Activated T-cell treated with anti-CD3 and anti-CD28 coated beads, Interleukin-2, amount 50 U/mL, for 72 hours (primary cell): Measurements from ENCODE around the gene UBE2C. TPM values are rescaled to one million over a fixed set of nuclear protein-coding genes. Genes with fewer than 3 reads are reported as not detected.

ENCODE experiments used
- ATAC-seq, 2 donors: fragments of 150-1000 bp; cut with Tn5 transposase; replicated peaks in 1 of 2; 2 replicates each; pipeline ENCODE4 v1.10.0; 2021; ENCODE audit warnings: moderate library complexity in 2 of 2, mild to moderate bottlenecking in 1 of 2
- DNase-seq, 2 donors: peaks; one replicate each; pipeline ENCODE4 v3.0.0; 2021 to 2022; ENCODE audit warnings: mixed read lengths in 1 of 2
- H3K27ac Mint-ChIP-seq: one replicate; pipeline ENCODE4 v1.8.0; 2022; ENCODE audit warnings: mild to moderate bottlenecking, moderate library complexity, mixed read lengths
- H3K27me3 Mint-ChIP-seq: one replicate; pipeline ENCODE4 v1.8.0; 2022; ENCODE audit warnings: low read depth, mixed read lengths
- H3K36me3 Mint-ChIP-seq, 2 donors: one replicate each; pipeline ENCODE4 v1.8.0; 2022; ENCODE audit warnings: mixed read lengths in 2 of 2, mild to moderate bottlenecking in 1 of 2; ENCODE audit not compliant: insufficient read depth in 2 of 2
- H3K4me1 Mint-ChIP-seq: one replicate; pipeline ENCODE4 v1.8.0; 2022; ENCODE audit warnings: low read depth, mixed read lengths
- H3K4me3 Mint-ChIP-seq, 2 donors: one replicate each; pipeline ENCODE4 v1.8.0; 2022; ENCODE audit warnings: mild to moderate bottlenecking in 2 of 2, mixed read lengths in 2 of 2, moderate library complexity in 2 of 2
- H3K9me3 Mint-ChIP-seq, 2 donors: one replicate each; pipeline ENCODE4 v1.8.0; 2022; ENCODE audit warnings: mixed read lengths in 2 of 2
- total RNA-seq, 2 donors: library from RNA; stranded (reverse); gene quantifications; one replicate each; pipeline ENCODE4 v1.2.3, GENCODE V29; 2022

Gene UBE2C
- total RNA-seq, 2 donors from 2014 or later, result 171 to 197 TPM

DNA sequence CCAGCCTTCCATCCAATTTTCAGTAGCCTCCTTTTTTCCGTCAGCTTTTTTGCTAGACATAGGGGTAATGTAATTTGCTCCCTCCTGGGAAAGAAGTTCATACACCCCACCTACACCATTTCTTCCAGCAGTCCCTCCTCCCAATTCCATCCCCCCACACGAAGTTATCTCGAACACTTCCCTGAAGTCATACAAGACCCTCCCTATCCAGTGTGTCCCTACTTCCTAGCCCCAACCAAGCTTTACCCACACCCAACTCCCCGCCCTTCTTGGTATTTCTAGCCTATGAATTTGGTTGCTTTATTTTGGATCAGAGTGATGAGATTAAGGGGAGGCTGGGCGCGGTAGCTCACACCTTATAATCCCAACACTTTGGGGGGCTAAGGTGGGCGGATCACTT is 1.0 kb downstream of the UBE2C start:
- DNase-seq (no peak), ATAC-seq (no peak)
- Mint-ChIP-seq H3K9me3 (no peaks in the 10 kb centered on the region), H3K27ac (peak overlapping the region; percentile 93), H3K36me3 (peaks cover 14 to 39% of the 10 kb centered on the region in 2 donors), H3K27me3 (no peaks in the 10 kb centered on the region), H3K4me1 (peaks cover 36% of the 10 kb centered on the region), H3K4me3 (peak overlapping the region; percentile 86 to 96)

DNA sequence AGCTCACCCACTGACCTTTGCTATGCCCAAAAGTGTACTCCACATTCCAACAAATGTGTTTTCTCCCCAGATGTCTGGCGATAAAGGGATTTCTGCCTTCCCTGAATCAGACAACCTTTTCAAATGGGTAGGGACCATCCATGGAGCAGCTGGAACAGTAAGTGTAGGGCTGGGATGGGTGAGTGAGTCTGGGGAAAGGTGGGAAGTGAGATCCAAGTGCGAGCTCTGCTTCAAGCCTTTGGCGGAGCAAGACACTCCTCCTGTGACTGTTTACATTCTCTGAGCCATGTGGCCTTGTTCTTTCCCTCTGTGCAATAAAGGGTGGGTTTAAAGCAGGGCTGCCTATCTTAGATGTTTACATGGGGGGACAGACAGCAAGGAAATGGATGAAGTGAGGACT is 1.9 kb downstream of the UBE2C start:
- H3K27ac Mint-ChIP-seq, result no peak overlapping the region
- peak overlapping the region in 1 of 2 donors; percentile 17 for H3K4me3 Mint-ChIP-seq
- no peaks in the 10 kb centered on the region for H3K27me3 Mint-ChIP-seq
- no peaks in the 10 kb centered on the region for H3K9me3 Mint-ChIP-seq
- H3K4me1 Mint-ChIP-seq, result peaks cover 36% of the 10 kb centered on the region
- peaks cover 14 to 39% of the 10 kb centered on the region in 2 donors for H3K36me3 Mint-ChIP-seq
- no peak for DNase-seq
- ATAC-seq, result no peak

GRCh38 chr20:45816951-45817350 is 4.5 kb downstream of the UBE2C start:
- H3K4me1 Mint-ChIP-seq, result peaks cover 25% of the 10 kb centered on the region
- peaks cover 11 to 24% of the 10 kb centered on the region in 2 donors for H3K36me3 Mint-ChIP-seq
- H3K27ac Mint-ChIP-seq, result peak overlapping the region; percentile 5
- peaks cover 10% of the 10 kb centered on the region for H3K27me3 Mint-ChIP-seq
- DNase-seq (no peak), ATAC-seq (no peak)
- H3K9me3 Mint-ChIP-seq, result no peaks in the 10 kb centered on the region
- H3K4me3 Mint-ChIP-seq, result no peak overlapping the region

DNA sequence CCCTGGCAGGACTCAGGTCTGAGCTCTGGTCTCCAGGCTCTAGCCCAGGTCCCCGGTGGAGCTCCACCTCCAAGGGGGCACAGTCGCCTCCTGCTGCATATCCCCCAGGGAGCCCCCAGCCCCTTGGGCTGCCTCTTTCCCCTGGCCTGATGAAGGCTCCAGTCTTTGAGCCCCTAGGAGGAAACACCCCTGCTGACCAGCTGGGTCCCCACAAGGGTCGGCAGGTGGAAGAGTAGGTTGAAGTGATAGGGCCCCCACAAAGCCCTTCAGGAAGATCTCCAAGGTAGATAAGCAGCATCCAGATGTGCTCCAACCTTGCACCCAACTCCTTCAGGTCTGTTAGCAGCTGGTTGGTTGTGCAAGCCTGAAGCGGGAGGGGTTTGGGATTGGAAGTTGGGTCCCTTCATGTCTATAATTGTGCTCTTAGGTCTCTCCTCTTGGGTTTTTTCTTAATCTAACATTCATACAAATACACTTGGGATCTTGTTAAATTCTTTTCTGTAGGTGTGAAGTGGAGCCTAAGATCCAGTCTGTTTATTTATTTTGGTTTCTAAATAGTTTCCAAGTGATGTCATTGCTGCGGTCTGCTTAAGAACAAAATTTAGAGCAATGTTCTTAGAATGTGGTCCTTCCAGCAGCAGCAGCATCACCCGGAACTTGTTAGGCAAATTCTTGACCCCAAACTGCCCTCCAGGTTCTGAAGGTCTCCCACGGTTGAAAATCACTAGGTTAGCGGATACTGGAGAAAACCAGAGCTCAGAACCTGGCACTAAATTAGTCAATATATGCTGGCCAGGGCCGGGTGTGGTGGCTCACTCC is 5.1 kb downstream of the UBE2C start:
- Mint-ChIP-seq H3K4me3 (no peak overlapping the region), H3K27me3 (peaks cover 16% of the 10 kb centered on the region), H3K27ac (no peak overlapping the region), H3K4me1 (peaks cover 22% of the 10 kb centered on the region), H3K9me3 (no peaks in the 10 kb centered on the region), H3K36me3 (peaks cover 11 to 22% of the 10 kb centered on the region in 2 donors)
- no peak for DNase-seq
- ATAC-seq, result no peak

GRCh38 chr20:45818239-45818638 is 5.8 kb downstream of the UBE2C start:
- Mint-ChIP-seq H3K9me3 (no peaks in the 10 kb centered on the region), H3K4me1 (peaks cover 20% of the 10 kb centered on the region), H3K36me3 (peaks cover 8 to 16% of the 10 kb centered on the region in 2 donors), H3K27ac (no peak overlapping the region), H3K27me3 (peaks cover 22% of the 10 kb centered on the region), H3K4me3 (no peak overlapping the region)
- DNase-seq, result no peak
- ATAC-seq, result no peak

- Mint-ChIP-seq H3K27me3 (peaks cover 35% of the 10 kb centered on the region), H3K9me3 (no peaks in the 10 kb centered on the region), H3K27ac (no peak overlapping the region), H3K4me3 (no peak overlapping the region), H3K36me3 (peaks cover 5 to 10% of the 10 kb centered on the region in 2 donors), H3K4me1 (peaks cover 27% of the 10 kb centered on the region)
- no peak for ATAC-seq
- DNase-seq, result no peak
These were observed 7.0 kb downstream of the UBE2C start for GRCh38 chr20:45819466-45819865.

DNA sequence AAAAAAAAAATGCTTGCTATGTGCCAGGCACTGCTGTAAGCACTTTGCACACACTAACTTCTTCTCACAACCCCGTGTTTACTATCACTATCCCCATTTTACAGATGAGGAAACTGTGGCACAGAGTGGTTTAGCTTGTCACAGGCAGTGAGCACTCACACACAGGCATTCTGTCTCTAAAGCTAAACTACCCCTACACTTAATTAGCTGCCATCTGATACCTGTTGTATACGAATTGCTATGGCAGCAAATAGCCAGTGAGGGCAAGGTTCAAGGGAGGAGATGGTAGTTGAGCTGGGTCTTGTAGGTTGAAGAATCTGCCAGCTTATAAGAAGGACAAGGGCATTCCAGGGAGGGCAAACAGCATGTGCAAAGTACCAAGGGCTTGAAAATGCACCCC is 9.5 kb downstream of the UBE2C start:
- no peak for ATAC-seq
- Mint-ChIP-seq H3K9me3 (no peaks in the 10 kb centered on the region), H3K27ac (no peak overlapping the region), H3K4me1 (peaks cover 18% of the 10 kb centered on the region), H3K36me3 (peaks cover 0 to under 1% of the 10 kb centered on the region in 2 donors), H3K27me3 (peaks cover 41% of the 10 kb centered on the region), H3K4me3 (no peak overlapping the region)
- DNase-seq, result no peak

DNA sequence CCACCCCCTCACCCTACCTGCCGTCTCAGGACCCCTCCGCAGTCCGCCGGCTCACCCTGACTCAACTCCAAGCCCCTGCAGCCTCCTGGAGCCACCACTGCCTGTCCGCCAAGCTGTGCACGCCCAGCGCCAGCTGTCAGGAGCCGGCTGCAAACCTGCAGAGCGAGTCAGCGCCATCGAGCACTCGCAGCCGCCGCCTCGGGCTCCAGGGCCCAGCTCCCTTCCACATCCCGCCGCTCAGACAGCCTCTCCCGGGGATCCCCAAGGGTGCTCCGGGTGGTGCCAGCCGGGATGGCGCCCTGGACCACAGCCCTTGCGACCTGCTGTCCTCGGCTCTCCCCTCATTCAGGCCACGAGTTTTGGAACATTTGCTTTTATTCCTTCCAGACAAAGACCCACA is 10.4 kb downstream of the UBE2C start:
- H3K9me3 Mint-ChIP-seq, result no peaks in the 10 kb centered on the region
- peak overlapping the region; percentile 10 to 45 for H3K4me3 Mint-ChIP-seq
- peaks cover 41% of the 10 kb centered on the region for H3K27me3 Mint-ChIP-seq
- H3K4me1 Mint-ChIP-seq, result peaks cover 18% of the 10 kb centered on the region
- ATAC-seq (peak in 1 of 2 donors; percentile 23), DNase-seq (peak in 1 of 2 donors; percentile 15)
- no peaks in the 10 kb centered on the region for H3K36me3 Mint-ChIP-seq
- H3K27ac Mint-ChIP-seq, result no peak overlapping the region

DNA sequence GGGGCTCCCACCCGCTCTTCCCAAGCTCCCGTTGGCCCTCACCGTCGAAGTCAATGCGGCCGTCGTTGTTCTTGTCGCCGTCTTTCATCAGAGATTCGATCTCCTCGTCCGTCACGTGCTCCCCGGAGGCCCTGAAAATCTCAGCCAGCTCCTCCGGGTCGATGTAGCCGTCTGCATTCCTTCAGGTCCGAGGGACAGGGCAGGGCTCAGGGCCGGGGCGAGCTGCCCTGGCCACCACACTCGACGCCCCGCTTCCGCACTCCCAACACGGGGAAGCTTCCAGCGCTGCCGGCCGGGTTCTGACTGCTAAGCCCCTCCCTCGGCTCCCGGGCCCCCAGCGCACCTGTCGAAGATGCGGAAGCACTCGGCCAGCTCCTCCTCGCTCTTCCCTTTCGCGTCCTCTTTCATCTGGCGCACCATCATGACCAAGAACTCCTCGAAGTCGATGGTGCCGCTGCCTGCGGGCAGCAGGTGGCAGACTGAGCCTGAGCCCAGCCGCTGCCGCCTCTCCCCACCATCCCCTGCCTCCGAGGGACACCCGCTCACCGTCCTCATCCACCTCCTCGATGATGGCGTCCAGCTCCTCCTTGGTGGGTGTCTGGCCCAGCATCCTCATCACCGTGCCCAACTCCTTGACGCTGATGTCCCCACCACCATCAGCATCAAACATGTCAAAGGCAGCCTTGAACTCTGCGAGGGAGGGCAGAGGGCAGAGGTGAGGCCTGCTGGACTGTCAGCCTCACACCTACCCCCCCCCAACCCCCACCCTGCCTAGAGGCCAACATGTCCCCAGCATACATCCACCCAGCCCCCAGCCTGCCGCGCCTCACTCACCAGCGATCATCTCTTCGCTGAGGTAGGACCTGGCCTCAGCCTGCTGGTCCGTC is 11.7 kb downstream of the UBE2C start:
- DNase-seq, result peak; percentile 64 to 67
- Mint-ChIP-seq H3K9me3 (no peaks in the 10 kb centered on the region), H3K27me3 (peaks cover 41% of the 10 kb centered on the region), H3K27ac (no peak overlapping the region), H3K36me3 (no peaks in the 10 kb centered on the region), H3K4me1 (peaks cover 18% of the 10 kb centered on the region), H3K4me3 (peak overlapping the region; percentile 77 to 90)
- ATAC-seq, result peak; percentile 79 to 87

DNA sequence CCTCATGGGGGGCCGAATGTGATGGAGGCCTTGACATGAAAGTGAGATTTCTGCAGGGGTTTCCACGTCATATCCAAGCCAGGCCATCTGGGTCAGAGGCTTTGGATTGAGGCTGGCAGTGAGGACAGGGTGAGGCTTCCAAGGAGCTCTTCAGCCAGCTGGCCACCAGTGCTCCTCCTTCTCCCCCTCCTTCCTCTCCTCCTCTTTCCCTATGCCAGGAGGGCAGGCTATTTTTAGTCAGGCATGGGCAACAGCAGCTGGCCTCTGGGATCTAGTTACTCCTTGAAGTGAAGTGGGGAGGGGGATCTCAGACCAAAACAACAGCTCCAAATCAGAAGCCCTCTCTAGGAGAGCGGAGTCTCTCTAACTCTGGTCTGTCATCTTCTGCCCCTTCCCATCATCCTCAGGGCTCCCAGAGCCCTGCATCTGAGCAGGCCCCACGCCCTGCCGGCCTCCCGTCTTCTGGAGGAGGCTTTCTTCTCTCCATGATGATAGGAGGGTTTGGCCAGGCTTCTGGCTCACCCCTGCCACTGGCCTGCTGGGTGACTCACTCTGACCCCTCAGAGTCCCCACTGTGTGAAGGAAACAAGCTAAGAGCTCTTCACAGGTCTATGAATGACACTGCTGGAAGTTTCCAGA is 14.1 kb downstream of the UBE2C start:
- no peak overlapping the region for H3K27ac Mint-ChIP-seq
- H3K27me3 Mint-ChIP-seq, result peaks cover 34% of the 10 kb centered on the region
- no peaks in the 10 kb centered on the region for H3K36me3 Mint-ChIP-seq
- H3K4me1 Mint-ChIP-seq, result peaks cover 18% of the 10 kb centered on the region
- ATAC-seq (no peak), DNase-seq (no peak)
- no peak overlapping the region for H3K4me3 Mint-ChIP-seq
- H3K9me3 Mint-ChIP-seq, result no peaks in the 10 kb centered on the region

DNA sequence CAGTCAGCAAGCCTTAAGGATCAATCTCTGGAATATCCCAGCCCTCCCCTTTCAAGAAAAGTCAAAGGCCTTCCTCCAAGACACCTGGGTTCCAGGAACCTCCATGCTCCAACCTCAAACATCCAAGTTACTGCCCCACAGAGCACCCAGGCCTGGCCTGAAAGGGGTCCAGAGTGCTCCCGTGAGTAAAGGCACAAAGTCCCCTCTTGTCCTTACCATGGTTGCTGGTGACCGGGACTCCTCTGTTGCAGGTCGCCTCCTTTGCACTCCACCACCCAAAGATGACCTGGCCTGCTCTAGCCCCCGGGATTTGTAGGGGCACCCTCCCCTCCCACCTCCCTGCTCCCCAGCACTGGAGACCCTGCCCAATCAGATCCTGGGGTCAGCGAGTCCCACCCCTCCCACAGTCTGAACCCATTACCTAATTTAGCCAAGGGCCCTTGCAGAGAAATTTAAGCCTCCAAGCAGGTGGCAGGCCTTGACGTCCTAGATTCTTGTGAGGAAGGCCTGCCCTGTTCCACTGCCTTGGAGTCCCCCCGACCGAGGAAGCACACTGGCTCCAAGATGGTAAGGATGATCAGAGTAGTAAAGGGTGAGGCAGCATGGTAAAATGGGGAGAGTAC is 14.7 kb downstream of the UBE2C start, which contains the start of gene TNNC2:
TSS of gene TNNC2 (minus strand) at position 283 of the 623 bp plus-strand sequence. CDS start at position 219, 64 bp downstream.
- Mint-ChIP-seq H3K4me3 (no peak within 1 kb of the TSS), H3K36me3 (no peaks in the 10 kb centered on the region), H3K9me3 (no peaks in the 10 kb centered on the region), H3K4me1 (peaks cover 18% of the 10 kb centered on the region), H3K27ac (no peak within 1 kb of the TSS), H3K27me3 (peaks cover 30% of the 10 kb centered on the region)
- no peak for DNase-seq
- ATAC-seq, result no peak

DNA sequence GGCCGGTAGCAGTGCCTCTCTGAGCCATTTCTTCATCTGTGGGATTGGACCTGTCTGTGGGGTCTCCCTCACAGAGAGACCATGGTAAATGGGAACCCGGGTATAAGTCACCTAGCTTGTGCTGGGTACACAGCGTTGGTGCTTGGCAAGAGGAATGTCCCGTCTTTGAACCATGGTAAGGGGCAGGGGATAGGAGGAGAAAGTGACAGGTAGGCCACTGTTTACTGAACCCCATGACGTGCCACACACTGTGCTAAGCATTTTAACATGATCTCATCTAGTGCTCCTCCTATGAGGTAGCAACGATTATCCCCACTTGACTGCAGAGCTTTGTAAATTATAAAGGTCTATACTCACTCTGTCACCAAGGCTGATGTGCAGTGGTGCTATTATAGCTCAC is 15.3 kb downstream of the UBE2C start:
- peaks cover 20% of the 10 kb centered on the region for H3K4me1 Mint-ChIP-seq
- no peaks in the 10 kb centered on the region for H3K9me3 Mint-ChIP-seq
- no peak for ATAC-seq
- no peak overlapping the region for H3K4me3 Mint-ChIP-seq
- no peak for DNase-seq
- H3K27ac Mint-ChIP-seq, result no peak overlapping the region
- no peaks in the 10 kb centered on the region for H3K36me3 Mint-ChIP-seq
- peaks cover 24% of the 10 kb centered on the region for H3K27me3 Mint-ChIP-seq
